GM12892 (cell line): ENCODE measurements around the gene NAE1.
"Not testable (repeated sequence)": the region's sequence is repeated elsewhere in the genome, so short reads cannot be mapped to it uniquely, and the experiment has no call there.

Experiments used
- DNase-seq: peaks from one replicate; pipeline ENCODE4 v3.0.0; 2011; ENCODE audit not compliant: insufficient read length
- FAIRE-seq: peaks from 2 replicates; lab custom pipeline; 2011; peaks lifted over from hg19 to GRCh38; lab: Jason Lieb, UNC
- POLR2A ChIP-seq: IDR thresholded peaks from 2 replicates; pipeline ENCODE4 v1.6.1; 2011; ENCODE audit warnings: low read depth, low read length, control low read depth
- POLR2AphosphoS5 ChIP-seq: IDR thresholded peaks from 2 replicates; pipeline ENCODE4 v1.6.1; 2011; ENCODE audit warnings: low read depth, low read length, control low read depth
- TAF1 ChIP-seq: IDR thresholded peaks from 2 replicates; pipeline ENCODE4 v1.6.1; 2011; ENCODE audit warnings: low read depth, mild to moderate bottlenecking, control low read depth, low read length, borderline replicate concordance

The NAE1 gene

GRCh38 chr16:66832661-66833305, 2.0 kb upstream of the NAE1 start:
- TF ChIP-seq POLR2A (no peak), TAF1 (no peak), POLR2AphosphoS5 (no peak)
- DNase-seq: no peak
- FAIRE-seq: no peak

- no peak for DNase-seq
- FAIRE-seq: no peak
- no peak for TF ChIP-seq TAF1
Measured at GRCh38 chr16:66832190-66832589, 1.4 kb upstream of the NAE1 start.

- FAIRE-seq (no peak), DNase-seq (no peak)
- no peak for TF ChIP-seq POLR2AphosphoS5
- TF ChIP-seq POLR2A: no peak
- no peak for TF ChIP-seq TAF1
Measured at GRCh38 chr16:66824006-66824405, 6.8 kb downstream of the NAE1 start.

- TF ChIP-seq POLR2A: no peak
- TF ChIP-seq TAF1: no peak
- TF ChIP-seq POLR2AphosphoS5: no peak
- FAIRE-seq: peak; percentile 33
- DNase-seq: no peak
Measured at GRCh38 chr16:66814734-66815133, 16.0 kb downstream of the NAE1 start.

GRCh38 chr16:66811043-66811442, 19.7 kb downstream of the NAE1 start:
- DNase-seq (no peak), FAIRE-seq (no peak)
- TF ChIP-seq POLR2A: no peak
- TF ChIP-seq TAF1: no peak
- TF ChIP-seq POLR2AphosphoS5: no peak

GRCh38 chr16:66810391-66810790, 20.4 kb downstream of the NAE1 start:
- DNase-seq (no peak), FAIRE-seq (no peak)
- TF ChIP-seq TAF1: no peak
- no peak for TF ChIP-seq POLR2A
- no peak for TF ChIP-seq POLR2AphosphoS5

GRCh38 chr16:66809765-66810164, 21.0 kb downstream of the NAE1 start:
- TF ChIP-seq POLR2A: no peak
- no peak for TF ChIP-seq POLR2AphosphoS5
- TF ChIP-seq TAF1: no peak
- FAIRE-seq (no peak), DNase-seq (no peak)

- FAIRE-seq (no peak), DNase-seq (no peak)
- TF ChIP-seq TAF1 (no peak), POLR2AphosphoS5 (no peak), POLR2A (no peak)
Measured at GRCh38 chr16:66802159-66802558, 28.6 kb downstream of the NAE1 start.

- no peak for FAIRE-seq
- DNase-seq: peak; percentile 10
- TF ChIP-seq TAF1: no peak
- no peak for TF ChIP-seq POLR2AphosphoS5
- no peak; the same call in 1 of the 2 replicates for TF ChIP-seq POLR2A
Measured at GRCh38 chr16:66801320-66802105, 29.3 kb downstream of the NAE1 start, which contains the start of gene TERB1. Gene TERB1 (minus strand): TSS chr16:66801584. CDS start chr16:66796798, 4,786 bp downstream.

- no peak for FAIRE-seq
- peak; percentile 7 for DNase-seq
Measured at GRCh38 chr16:66800856-66801255, 29.9 kb downstream of the NAE1 start.

GRCh38 chr16:66798161-66798560, 32.6 kb downstream of the NAE1 start:
- DNase-seq: no peak
- TF ChIP-seq TAF1: no peak
- TF ChIP-seq POLR2AphosphoS5: no peak
- FAIRE-seq: no peak

More at GRCh38 chr16:66800856-66801255, 29.9 kb downstream of the NAE1 start:
- TF ChIP-seq POLR2A (no peak), POLR2AphosphoS5 (no peak), TAF1 (no peak)

- FAIRE-seq, DNase-seq: not testable (repeated sequence)
Measured at GRCh38 chr16:66793984-66794383, 36.8 kb downstream of the NAE1 start.
